Gastrocnemius medialis (tissue), 4 donors: ENCODE results near the gene USP32. TPM values are rescaled to one million over a fixed set of nuclear protein-coding genes. Genes with fewer than 3 reads are reported as not detected.

Experiments used
- ATAC-seq, 2 donors: fragments of 150-250 bp; one replicate each; pipeline ENCODE4 v1.9.1; 2016
- DNase-seq, 2 donors: peaks; one replicate each; pipeline ENCODE4 v3.0.0-alpha.2; 2019
- H3K27ac ChIP-seq, 4 donors: fragments of 200-600 bp; sonication (generic); 1 replicate in 1 of 4; 2 replicates in 3 of 4; pipeline ENCODE4 v1.5.1; 2016 to 2018; ENCODE audit warnings: mild to moderate bottlenecking in 2 of 4, moderate library complexity in 1 of 4
- H3K27me3 ChIP-seq, 3 donors: fragments of 200-600 bp; sonication (generic) in 2 of 3; 1 replicate in 1 of 3; 2 replicates in 2 of 3; pipeline versions ENCODE4 v1.5.1 to v1.6.0; 2016 to 2019; ENCODE audit warnings: mild to moderate bottlenecking in 1 of 3, moderate library complexity in 1 of 3
- H3K36me3 ChIP-seq, 2 donors: fragments of 200-600 bp; sonication (generic) in 1 of 2; one replicate each; pipeline ENCODE4 v1.5.1; 2017 to 2018
- H3K4me1 ChIP-seq, 2 donors: fragments of 200-600 bp; sonication (generic) in 1 of 2; one replicate each; pipeline ENCODE4 v1.5.1; 2016 to 2017; ENCODE audit warnings: mild to moderate bottlenecking in 2 of 2
- H3K4me3 ChIP-seq, 4 donors: fragments of 200-600 bp; sonication (generic) in 3 of 4; 1 replicate in 1 of 4; 2 replicates in 3 of 4; pipeline ENCODE4 v1.5.1; 2016 to 2019; ENCODE audit warnings: mild to moderate bottlenecking in 2 of 4
- H3K9me3 ChIP-seq, 3 donors: fragments of 200-600 bp; sonication (generic) in 2 of 3; 1 replicate in 1 of 3; 2 replicates in 2 of 3; pipeline ENCODE4 v1.5.1; 2016 to 2019
- CTCF ChIP-seq, 5 experiments: fragments of 450-650 bp in 3 of 5; fragments of 200-600 bp in 2 of 5; sonication (generic) in 2 of 5; IDR thresholded peaks in 4 of 5; conservative IDR thresholded peaks in 1 of 5; 1 replicate in 4 of 5; 2 replicates in 1 of 5; pipeline ENCODE4 v1.5.1; 2016 to 2019; ENCODE audit warnings: antibody characterized with exemption in 5 of 5, mild to moderate bottlenecking in 3 of 5, moderate library complexity in 3 of 5
- POLR2A ChIP-seq, 2 donors: fragments of 450-650 bp; IDR thresholded peaks; one replicate each; pipeline ENCODE4 v1.6.1; 2017; ENCODE audit warnings: antibody characterized with exemption in 2 of 2, mild to moderate bottlenecking in 2 of 2, moderate library complexity in 2 of 2
- in situ Hi-C, 4 donors: fragments of 200-750 bp; cut with MboI; loops; one replicate each; pipeline versions ENCODE4 v1.15.0 to v1.8.0; 2017; ENCODE audit warnings: low sequenced_read_pairs in 4 of 4
- intact Hi-C: fragments of 100-400 bp; cut with DNase I; formaldehyde crosslinking; loops from one replicate; pipeline ENCODE4 v1.15.1; 2023; ENCODE audit warnings: low total_unique reads
- total RNA-seq, 4 donors: library from RNA; depleted of rRNA; stranded (reverse); fragments of >200 nt; gene quantifications; one replicate each; pipeline versions ENCODE4 v1.1.0 to v1.2.3, GENCODE V29; 2016

The USP32 gene
- total RNA-seq, 4 donors from 2014 or later, result 44.4 to 83.2 (median 52.5) TPM

DNA sequence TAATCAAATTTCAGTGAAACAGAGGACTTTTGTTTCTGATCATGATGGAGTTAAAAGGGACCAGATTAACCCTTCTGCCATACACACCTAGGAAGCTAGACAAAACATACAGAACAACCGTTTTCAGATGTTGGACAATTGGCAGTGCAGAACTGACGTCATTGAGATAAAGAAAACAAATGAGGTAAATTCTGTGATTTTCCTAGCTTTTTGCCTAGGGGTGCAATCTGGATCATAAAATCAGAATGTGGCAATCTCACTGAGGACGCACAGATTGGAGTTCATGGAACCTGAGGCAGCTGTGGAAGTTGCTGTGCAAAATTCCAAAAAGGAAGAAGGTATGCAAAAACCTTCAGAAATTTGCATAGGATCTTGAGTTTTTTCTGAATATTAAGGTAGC lies 15.0 kb upstream of the USP32 start:
- no peak for ATAC-seq
- no peaks in the 10 kb centered on the region for H3K36me3 ChIP-seq
- in situ Hi-C loops, result loop anchor here in 1 of 4 donors (25.0 kb wide), 1 partner anchor 95 kb away; no protein-coding TSS in a partner anchor

GRCh38 chr17:60403962-60404361 lies 12.0 kb upstream of the USP32 start:
- H3K27me3 ChIP-seq, result no peaks in the 10 kb centered on the region
- DNase-seq (no peak), ATAC-seq (no peak)
- in situ Hi-C loops, result loop anchor here in 1 of 4 donors (25.0 kb wide), 1 partner anchor 92 kb away; no protein-coding TSS in a partner anchor
- intact Hi-C loops, result no loop called here
- H3K4me3 ChIP-seq, result no peak overlapping the region
- TF ChIP-seq CTCF (IDR thresholded peaks at IDR 0.05 in 4 of 5, conservative IDR thresholded peaks at IDR 0.05 in 1 of 5) (no peak), POLR2A (IDR thresholded peaks at IDR 0.05) (no peak)
- peaks cover 10 to 14% of the 10 kb centered on the region in 2 donors for H3K4me1 ChIP-seq
- no peaks in the 10 kb centered on the region for H3K36me3 ChIP-seq
- H3K27ac ChIP-seq, result peak overlapping the region; percentile 91 to 96 (median 92)
- no peaks in the 10 kb centered on the region for H3K9me3 ChIP-seq

More for the DNA sequence above, 15.0 kb upstream of the USP32 start:
- no peak for TF ChIP-seq POLR2A (IDR thresholded peaks at IDR 0.05)
- TF ChIP-seq CTCF (IDR thresholded peaks at IDR 0.05 in 4 of 5, conservative IDR thresholded peaks at IDR 0.05 in 1 of 5), result no peak
- H3K27me3 ChIP-seq, result no peaks in the 10 kb centered on the region
- H3K9me3 ChIP-seq, result no peaks in the 10 kb centered on the region
- intact Hi-C loops, result no loop called here
- no peak overlapping the region for H3K4me3 ChIP-seq
- no peak for DNase-seq
- H3K4me1 ChIP-seq, result peaks cover 10 to 14% of the 10 kb centered on the region in 2 donors
- H3K27ac ChIP-seq, result peak overlapping the region in 2 of 4 donors; percentile 92 to 96

DNA sequence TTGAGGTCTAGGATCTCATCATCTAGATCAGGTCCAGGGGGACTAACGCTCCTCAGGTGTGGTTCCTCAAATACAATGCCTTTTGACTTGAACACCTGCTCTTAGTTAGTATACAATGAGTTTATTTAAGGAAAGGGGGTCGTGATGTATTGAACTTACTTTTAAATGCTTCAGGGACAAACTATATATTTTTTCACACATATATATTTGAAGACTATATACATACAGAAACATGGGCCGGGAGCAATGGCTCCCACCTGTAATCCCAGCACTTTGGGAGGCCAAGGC lies 11.5 kb upstream of the USP32 start:
- Histone ChIP-seq H3K4me1 (peaks cover 10 to 14% of the 10 kb centered on the region in 2 donors), H3K27me3 (no peaks in the 10 kb centered on the region), H3K27ac (peak overlapping the region; percentile 91 to 96 (median 92)), H3K4me3 (no peak overlapping the region), H3K36me3 (no peaks in the 10 kb centered on the region), H3K9me3 (no peaks in the 10 kb centered on the region)
- intact Hi-C loops (no loop called here), in situ Hi-C loops (loop anchor here in 1 of 4 donors (25.0 kb wide), 1 partner anchor 91 kb away; no protein-coding TSS in a partner anchor)
- DNase-seq, result no peak
- ATAC-seq, result no peak
- TF ChIP-seq POLR2A (IDR thresholded peaks at IDR 0.05) (no peak), CTCF (IDR thresholded peaks at IDR 0.05 in 4 of 5, conservative IDR thresholded peaks at IDR 0.05 in 1 of 5) (no peak)

- in situ Hi-C loops, result loop anchor here in 1 of 4 donors (25.0 kb wide), 1 partner anchor 90 kb away; no protein-coding TSS in a partner anchor
- H3K27me3 ChIP-seq, result no peaks in the 10 kb centered on the region
- DNase-seq (no peak), ATAC-seq (no peak)
- no peaks in the 10 kb centered on the region for H3K9me3 ChIP-seq
- peaks cover 10 to 14% of the 10 kb centered on the region in 2 donors for H3K4me1 ChIP-seq
- no peak overlapping the region for H3K27ac ChIP-seq
- intact Hi-C loops, result no loop called here
- no peak overlapping the region for H3K4me3 ChIP-seq
- no peaks in the 10 kb centered on the region for H3K36me3 ChIP-seq
- no peak for TF ChIP-seq CTCF (IDR thresholded peaks at IDR 0.05 in 4 of 5, conservative IDR thresholded peaks at IDR 0.05 in 1 of 5)
- TF ChIP-seq POLR2A (IDR thresholded peaks at IDR 0.05), result no peak
Measured at GRCh38 chr17:60401819-60402218, 9.9 kb upstream of the USP32 start.
